GM10266 (cell line): ENCODE results near the gene FAM111B.

ENCODE experiments used
- DNase-seq: peaks from one replicate; pipeline ENCODE4 v3.0.0; 2012; ENCODE audit errors: extremely low spot score
- CTCF ChIP-seq: IDR thresholded peaks from 2 replicates; pipeline ENCODE4 v1.5.1; 2012; ENCODE audit warnings: mild to moderate bottlenecking, low read depth; ENCODE audit not compliant: control insufficient read depth, insufficient read depth; ENCODE audit errors: missing control alignments

The FAM111B gene

DNA sequence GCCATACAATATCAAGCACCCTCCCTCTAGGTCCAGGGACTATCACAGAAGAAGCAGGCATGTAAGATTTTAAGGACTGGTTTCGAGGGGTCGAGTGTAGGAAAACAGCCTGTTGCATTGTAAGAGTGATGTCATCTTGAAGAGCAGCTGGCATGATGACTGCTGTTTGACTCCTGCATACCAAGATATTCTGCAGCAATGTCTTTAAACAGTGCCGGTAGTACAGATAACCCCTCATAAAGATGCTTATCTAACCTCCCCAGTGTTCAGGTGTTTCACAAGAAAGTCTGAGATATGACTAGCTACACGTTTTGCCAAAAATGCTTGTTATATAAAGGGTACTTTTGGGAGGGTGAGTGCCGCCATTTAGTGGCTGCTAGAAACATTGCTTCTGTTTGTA, 47.6 kb downstream of the FAM111B start:
- TF ChIP-seq CTCF: no peak
- no peak for DNase-seq

- TF ChIP-seq CTCF: no peak
- no peak for DNase-seq
Measured at GRCh38 chr11:59157433-59157832, 50.4 kb downstream of the FAM111B start.

- DNase-seq: peak; percentile 66
- TF ChIP-seq CTCF: peak; percentile 87
Measured at GRCh38 chr11:59158206-59159068, 51.4 kb downstream of the FAM111B start.

DNA sequence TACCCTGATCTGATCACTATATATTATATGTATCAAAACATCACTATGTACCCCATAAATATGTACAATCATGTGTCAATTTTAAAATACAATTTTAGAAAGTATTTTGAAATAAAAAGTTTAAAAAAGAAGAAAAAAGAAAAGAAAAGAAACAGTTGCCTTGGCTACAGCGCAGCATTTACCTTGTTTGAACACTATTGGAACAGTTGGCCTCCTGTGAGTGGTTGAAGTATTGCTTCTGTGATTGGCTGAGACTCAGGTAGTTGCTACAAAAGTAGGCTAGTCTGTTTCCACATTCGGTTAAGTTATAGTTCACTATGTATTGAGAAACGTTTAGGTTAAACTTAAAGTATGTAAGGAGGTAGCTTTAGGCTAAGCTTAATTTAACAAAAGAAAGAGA, 57.0 kb downstream of the FAM111B start:
- DNase-seq: no peak
- no peak for TF ChIP-seq CTCF

- peak; percentile 86 for DNase-seq
- TF ChIP-seq CTCF: peak; percentile 99
Measured at GRCh38 chr11:59171508-59172322, 64.7 kb downstream of the FAM111B start, which contains the start of gene DTX4. DTX4 (plus strand) TSS chr11:59172132; CDS start chr11:59172596, 464 bp downstream.

- no peak for TF ChIP-seq CTCF
- DNase-seq: peak; percentile 72
Measured at GRCh38 chr11:59172345-59173079, 65.5 kb downstream of the FAM111B start.
